ENCODE data around the gene BRWD1. TPM values are rescaled to one million over a fixed set of nuclear protein-coding genes. Genes with fewer than 3 reads are reported as not detected.

The BRWD1 gene
- total and polyA plus RNA-seq, 2 of the 13 experiments (the other 11 are each of a cell fraction or from before 2014, with no cell fraction given) = 13.9 to 28.0 TPM

- peaks cover 8% of the 10 kb centered on the region; the same call in 1 of the 2 replicates for H3K4me1 ChIP-seq (ENCODE audit: insufficient read depth, low read length)
- no peak overlapping the region for H3K4me2 ChIP-seq (ENCODE audit: low read depth, low read length)
- no peaks in the 10 kb centered on the region for H3K36me3 ChIP-seq (replicated peaks in 1 of 2; ENCODE audit: control insufficient read depth in 1 of 2, insufficient read depth in 2 of 2, low read length in 2 of 2)
- ChIA-PET CTCF (ENCODE audit: low intra/inter-chr PET ratio, low total read pairs) (no interaction called here), POLR2A (no interaction called here)
- no peak for ATAC-seq
- H3K27me3 ChIP-seq (ENCODE audit: control insufficient read depth in 1 of 2, insufficient read depth in 2 of 2, low read length in 2 of 2) = no peaks in the 10 kb centered on the region; a peak in 1 of 5 replicates
- H4K20me1 ChIP-seq (ENCODE audit: insufficient read depth, low read length) = 0 out of 2 replicates have a peak, but pooled peaks cover 2% of the 10 kb centered on the region
- no peaks in the 10 kb centered on the region for H3K9me3 ChIP-seq (ENCODE audit: low read length)
- no peak overlapping the region for H2AFZ ChIP-seq (ENCODE audit: low read length)
- BruUV-seq (replicated peaks) = no TSS peak
- no peak overlapping the region for H3K9ac ChIP-seq (ENCODE audit: insufficient read depth, low read depth, low read length)
- no peak overlapping the region for H3K4me3 ChIP-seq (replicated peaks in 1 of 3; ENCODE audit: insufficient read depth in 1 of 3, low read depth in 2 of 3, low read length in 3 of 3)
- intact Hi-C loops (cut with micrococcal nuclease; ENCODE audit: unreplicated experiment) = no loop called here
- in situ Hi-C loops (cut with HindIII; ENCODE audit: extremely low pct_ligation_motif_present, low pct_unique_long_range_greater_than_20kb) = no loop called here
- no peak for DNase-seq (ENCODE audit: low spot score)
- WGBS (ENCODE audit: low lambda C conversion rate) = 96% methylated on average over 5 of the region's 5 CpGs
- no peak overlapping the region for H3K27ac ChIP-seq (ENCODE audit: extremely low read length, insufficient read depth, low read length)
- TF ChIP-seq HCFC1 (IDR thresholded peaks at IDR 0.05; ENCODE audit: low read depth, low read length) (no peak), RAD51 (IDR thresholded peaks at IDR 0.05; ENCODE audit: borderline replicate concordance) (no peak), CHD2 (IDR thresholded peaks at IDR 0.05; ENCODE audit: low read depth, low read length) (no peak), ATF5 (CRISPR knock-in tag; IDR thresholded peaks at IDR 0.05; ENCODE audit: low read depth) (no peak), PITX1 (CRISPR knock-in tag; IDR thresholded peaks at IDR 0.05) (no peak)
- peaks cover 10% of the 10 kb centered on the region for H3K79me2 ChIP-seq (ENCODE audit: insufficient read depth, low read length)
- FAIRE-seq = no peak
Observed at GRCh38 chr21:39187141-39187540, 126.3 kb downstream of the BRWD1 start.

- Histone ChIP-seq H3K9ac (ENCODE audit: insufficient read depth, low read depth, low read length) (no peak overlapping the region), H3K36me3 (replicated peaks in 1 of 2; ENCODE audit: control insufficient read depth in 1 of 2, insufficient read depth in 2 of 2, low read length in 2 of 2) (no peaks in the 10 kb centered on the region), H2AFZ (ENCODE audit: low read length) (no peak overlapping the region), H3K9me3 (ENCODE audit: low read length) (no peaks in the 10 kb centered on the region), H3K79me2 (ENCODE audit: insufficient read depth, low read length) (peaks cover 14% of the 10 kb centered on the region), H3K27me3 (ENCODE audit: control insufficient read depth in 1 of 2, insufficient read depth in 2 of 2, low read length in 2 of 2) (no peaks in the 10 kb centered on the region; a peak in 1 of 5 replicates), H3K27ac (ENCODE audit: extremely low read length, insufficient read depth, low read length) (no peak overlapping the region), H3K4me1 (ENCODE audit: insufficient read depth, low read length) (peaks cover 12% of the 10 kb centered on the region), H3K4me2 (ENCODE audit: low read depth, low read length) (no peak overlapping the region), H3K4me3 (replicated peaks in 1 of 3; ENCODE audit: insufficient read depth in 1 of 3, low read depth in 2 of 3, low read length in 3 of 3) (no peak overlapping the region), H4K20me1 (ENCODE audit: insufficient read depth, low read length) (peaks cover 6% of the 10 kb centered on the region; the same call in 1 of the 2 replicates)
- intact Hi-C loops (cut with micrococcal nuclease; ENCODE audit: unreplicated experiment) (no loop called here), in situ Hi-C loops (cut with HindIII; ENCODE audit: extremely low pct_ligation_motif_present, low pct_unique_long_range_greater_than_20kb) (no loop called here)
- no peak for FAIRE-seq
- no peak for DNase-seq (ENCODE audit: low spot score)
- ChIA-PET POLR2A (no interaction called here), CTCF (ENCODE audit: low intra/inter-chr PET ratio, low total read pairs) (no interaction called here)
- ATAC-seq = no peak
- no TSS peak for BruUV-seq (replicated peaks)
- no peak for TF ChIP-seq ZNF503 (CRISPR knock-in tag; IDR thresholded peaks at IDR 0.05)
- no peak for TF ChIP-seq LBX2 (CRISPR knock-in tag; IDR thresholded peaks at IDR 0.05; ENCODE audit: borderline replicate concordance)
- TF ChIP-seq MXD4 (CRISPR knock-in tag; IDR thresholded peaks at IDR 0.05) = no peak
- TF ChIP-seq PRDM10 (CRISPR knock-in tag; IDR thresholded peaks at IDR 0.05; ENCODE audit: low read depth) = no peak
- TF ChIP-seq ETV5 (CRISPR knock-in tag; IDR thresholded peaks at IDR 0.05; ENCODE audit: borderline replicate concordance) = no peak
- TF ChIP-seq ZNF326 (CRISPR knock-in tag; IDR thresholded peaks at IDR 0.05; ENCODE audit: borderline replicate concordance) = no peak
- no peak for TF ChIP-seq ZNF460 (CRISPR knock-in tag; IDR thresholded peaks at IDR 0.05; ENCODE audit: borderline replicate concordance)
- TF ChIP-seq ZEB1 (IDR thresholded peaks at IDR 0.05; ENCODE audit: insufficient replicate concordance, low read depth) = no peak
Observed at GRCh38 chr21:39186676-39187075, 126.8 kb downstream of the BRWD1 start.
